ENCODE results near the gene RBFOX2. TPM values are rescaled to one million over a fixed set of nuclear protein-coding genes. Genes with fewer than 3 reads are reported as not detected.
"Not testable (repeated sequence)": the region's sequence is repeated elsewhere in the genome, so short reads cannot be mapped to it uniquely, and the experiment has no call there.

RBFOX2 gene
- total and polyA plus RNA-seq, 10 of the 15 experiments (the other 5 are each of a cell fraction or from before 2014, with no cell fraction given): 0.01 to 2.7 (median 0.17) TPM; not detected in 4

- in situ Hi-C loops (cut with MboI): no loop called here
These were observed 220.2 kb downstream of the RBFOX2 start for GRCh38 chr22:35808377-35808776.

DNA sequence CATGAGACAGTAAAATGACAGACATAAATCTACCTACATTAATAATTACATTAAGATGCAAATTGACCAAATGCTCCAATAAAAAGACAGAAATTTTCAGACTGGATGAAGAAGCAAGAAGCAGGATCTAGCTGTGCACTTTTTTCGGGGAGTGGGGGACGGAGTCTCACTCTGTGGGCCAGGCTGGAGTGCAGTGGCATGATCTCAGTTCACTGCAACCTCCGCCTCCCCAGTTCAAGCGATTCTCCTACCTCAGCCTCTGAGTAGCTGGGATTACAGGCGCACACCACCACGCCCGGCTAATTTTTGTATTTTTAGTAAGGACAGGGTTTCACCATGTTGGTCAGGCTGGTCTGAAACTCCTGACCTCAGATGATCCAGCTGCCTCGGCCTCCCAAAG, 222.0 kb downstream of the RBFOX2 start:
- H3K4me2 ChIP-seq (ENCODE audit: control insufficient read depth, insufficient read depth); intact Hi-C loops (cut with micrococcal nuclease; ENCODE audit: unreplicated experiment); DNase-seq (ENCODE audit: low read depth, low spot score); POLR2A ChIA-PET; FAIRE-seq; H3K27me3 ChIP-seq (replicated peaks in 1 of 2; ENCODE audit: control insufficient read depth in 2 of 2, insufficient read depth in 2 of 2, low read length in 1 of 2); H2AFZ ChIP-seq (ENCODE audit: control insufficient read depth, low read depth, low read length); H3K9me3 ChIP-seq (replicated peaks; ENCODE audit: control insufficient read depth, insufficient read depth, low read length); H3K27ac ChIP-seq (ENCODE audit: control insufficient read depth, insufficient read depth); CTCF ChIA-PET; H4K20me1 ChIP-seq (ENCODE audit: control insufficient read depth, insufficient read depth); H3K79me2 ChIP-seq (ENCODE audit: control insufficient read depth, insufficient read depth, low read length); BruUV-seq (replicated peaks); H3K4me1 ChIP-seq (ENCODE audit: control insufficient read depth, insufficient read depth, low read length); H3K9ac ChIP-seq (ENCODE audit: control insufficient read depth, insufficient read depth, low read length); in situ Hi-C loops (cut with MboI); SMC1A ChIA-PET (ENCODE audit: uncharacterized antibody, unreplicated experiment); RAD21 ChIA-PET (ENCODE audit: unreplicated experiment); H3K4me3 ChIP-seq; ATAC-seq; H3K36me3 ChIP-seq (ENCODE audit: control insufficient read depth in 2 of 2, insufficient read depth in 2 of 2, low read length in 1 of 2): not testable (repeated sequence)
- WGBS (ENCODE audit: insufficient coverage, insufficient replicate concordance, low lambda C conversion rate, missing lambda C conversion rate): 35% methylated on average over 8 of the region's 8 CpGs

More at GRCh38 chr22:35808377-35808776, 220.2 kb downstream of the RBFOX2 start:
- SMC1A ChIA-PET (ENCODE audit: uncharacterized antibody, unreplicated experiment): no interaction called here
- 53% methylated on average over 2 of the region's 2 CpGs for WGBS (ENCODE audit: insufficient coverage, insufficient replicate concordance, low lambda C conversion rate, missing lambda C conversion rate)
- no peak for ATAC-seq
- Histone ChIP-seq H3K9ac (ENCODE audit: control insufficient read depth, insufficient read depth, low read length) (no peak overlapping the region), H3K4me3 (no peak overlapping the region), H3K79me2 (ENCODE audit: control insufficient read depth, insufficient read depth, low read length) (no peaks in the 10 kb centered on the region), H2AFZ (ENCODE audit: control insufficient read depth, low read depth, low read length) (no peak overlapping the region), H3K4me2 (ENCODE audit: control insufficient read depth, insufficient read depth) (no peak overlapping the region), H3K4me1 (ENCODE audit: control insufficient read depth, insufficient read depth, low read length) (no peaks in the 10 kb centered on the region), H4K20me1 (ENCODE audit: control insufficient read depth, insufficient read depth) (no peaks in the 10 kb centered on the region), H3K36me3 (ENCODE audit: control insufficient read depth in 2 of 2, insufficient read depth in 2 of 2, low read length in 1 of 2) (no peaks in the 10 kb centered on the region), H3K27ac (ENCODE audit: control insufficient read depth, insufficient read depth) (no peak overlapping the region), H3K27me3 (replicated peaks in 1 of 2; ENCODE audit: control insufficient read depth in 2 of 2, insufficient read depth in 2 of 2, low read length in 1 of 2) (no peaks in the 10 kb centered on the region), H3K9me3 (replicated peaks; ENCODE audit: control insufficient read depth, insufficient read depth, low read length) (no peaks in the 10 kb centered on the region; the same call in 2 of the 3 replicates)
- CTCF ChIA-PET: no interaction called here
- RAD21 ChIA-PET (ENCODE audit: unreplicated experiment): no interaction called here
- intact Hi-C loops (cut with micrococcal nuclease; ENCODE audit: unreplicated experiment): no loop called here
- BruUV-seq (replicated peaks): no TSS peak
- POLR2A ChIA-PET: no interaction called here
- DNase-seq (ENCODE audit: low read depth, low spot score): no peak
- FAIRE-seq: no peak
- TF ChIP-seq REST (IDR thresholded peaks at IDR 0.05; ENCODE audit: low read depth, low read length) (no peak), EZH2 (IDR thresholded peaks at IDR 0.05; ENCODE audit: borderline replicate concordance, control insufficient read depth, low read depth, low read length) (no peak)

Measured in GM12878 (cell line).